ENCODE measurements around the gene SRSF2.
A peak's percentile ranks its signal among the peaks of the same experiment; 100 is the strongest.
"Not testable (repeated sequence)": the region's sequence is repeated elsewhere in the genome, so short reads cannot be mapped to it uniquely, and the experiment has no call there.

Gene SRSF2

GRCh38 chr17:76738468-76738850 lies 1.3 kb upstream of the SRSF2 start:
- DNase-seq = no peak
- ATAC-seq = no peak

GRCh38 chr17:76737676-76738467 lies 741 bp upstream of the SRSF2 start, which contains the start of gene MFSD11:
Gene MFSD11 (plus strand): TSS chr17:76738119. CDS start chr17:76738353, 234 bp downstream.
- DNase-seq (peak; percentile 95), ATAC-seq (peak; percentile 74)

GRCh38 chr17:76736349-76737081 lies 616 bp downstream of the SRSF2 start:
- DNase-seq (peak; percentile 71), ATAC-seq (peak; percentile 16)

GRCh38 chr17:76735586-76736348 lies 1.4 kb downstream of the SRSF2 start:
- ATAC-seq (no peak), DNase-seq (no peak)

GRCh38 chr17:76735006-76735405 lies 2.1 kb downstream of the SRSF2 start:
- ATAC-seq = no peak
- no peak for DNase-seq

GRCh38 chr17:76734080-76734840 lies 2.9 kb downstream of the SRSF2 start:
- ATAC-seq (no peak), DNase-seq (no peak)

- DNase-seq (no peak), ATAC-seq (no peak)
Measured at GRCh38 chr17:76733618-76733957, 3.5 kb downstream of the SRSF2 start.

GRCh38 chr17:76732734-76733617 lies 4.2 kb downstream of the SRSF2 start:
- DNase-seq (no peak), ATAC-seq (no peak)

GRCh38 chr17:76731800-76732733 lies 5.1 kb downstream of the SRSF2 start:
- ATAC-seq, DNase-seq: not testable (repeated sequence)

GRCh38 chr17:76727745-76728456 lies 9.2 kb downstream of the SRSF2 start:
- ATAC-seq (no peak), DNase-seq (peak; percentile 27)

GRCh38 chr17:76726776-76727718 lies 10.1 kb downstream of the SRSF2 start, which contains the start of gene METTL23:
Gene METTL23 (plus strand): TSS chr17:76726839. CDS start chr17:76729711, 2,872 bp downstream.
- DNase-seq = peak; percentile 87

GRCh38 chr17:76726231-76726775 lies 10.8 kb downstream of the SRSF2 start, which contains the start of gene JMJD6:
Gene JMJD6 (minus strand): TSS chr17:76726606. CDS start chr17:76726475, 131 bp downstream.
- DNase-seq (peak; percentile 94), ATAC-seq (peak; percentile 89)

More at GRCh38 chr17:76726776-76727718, 10.1 kb downstream of the SRSF2 start, which contains the start of gene METTL23:
- ATAC-seq = peak; percentile 47

GRCh38 chr17:76725580-76726230 lies 11.4 kb downstream of the SRSF2 start:
- ATAC-seq = peak; percentile 31
- DNase-seq = peak; percentile 85

GRCh38 chr17:76723812-76724211 lies 13.3 kb downstream of the SRSF2 start:
- ATAC-seq (no peak), DNase-seq (no peak)

GRCh38 chr17:76722977-76723376 lies 14.2 kb downstream of the SRSF2 start:
- not testable (repeated sequence) for ATAC-seq, DNase-seq

GRCh38 chr17:76722279-76722678 lies 14.9 kb downstream of the SRSF2 start:
- DNase-seq = no peak

GRCh38 chr17:76721463-76721862 lies 15.7 kb downstream of the SRSF2 start:
- ATAC-seq = no peak
- DNase-seq = no peak

More at GRCh38 chr17:76722279-76722678, 14.9 kb downstream of the SRSF2 start:
- no peak for ATAC-seq

Data from stimulated activated naive CD8-positive, alpha-beta T cell treated with anti-CD3 and anti-CD28 coated beads, Interleukin-15, Interleukin-2, amounts not matched to agents 100 U/mL and 50 U/mL, for 24 hours (primary cell).